GM21423 (cell line): ENCODE measurements around the gene PPP2R1B.
A peak's percentile ranks its signal among the peaks of the same experiment; 100 is the strongest.

ENCODE experiments used
- ATAC-seq: cut with Tn5 transposase; IDR thresholded peaks from one replicate; pipeline ENCODE4 v1.9.1; 2021; ENCODE audit warnings: mild to moderate bottlenecking, moderate library complexity; ENCODE audit not compliant: unreplicated experiment

Gene PPP2R1B

GRCh38 chr11:111765984-111766833 lies at the start of gene PPP2R1B:
TSS of gene PPP2R1B (minus strand) at chr11:111766389. CDS start at chr11:111766361, 28 bp downstream.
- ATAC-seq = peak; percentile 88

- no peak for ATAC-seq
Observed at GRCh38 chr11:111815489-111815888, 49.3 kb upstream of the PPP2R1B start.

DNA sequence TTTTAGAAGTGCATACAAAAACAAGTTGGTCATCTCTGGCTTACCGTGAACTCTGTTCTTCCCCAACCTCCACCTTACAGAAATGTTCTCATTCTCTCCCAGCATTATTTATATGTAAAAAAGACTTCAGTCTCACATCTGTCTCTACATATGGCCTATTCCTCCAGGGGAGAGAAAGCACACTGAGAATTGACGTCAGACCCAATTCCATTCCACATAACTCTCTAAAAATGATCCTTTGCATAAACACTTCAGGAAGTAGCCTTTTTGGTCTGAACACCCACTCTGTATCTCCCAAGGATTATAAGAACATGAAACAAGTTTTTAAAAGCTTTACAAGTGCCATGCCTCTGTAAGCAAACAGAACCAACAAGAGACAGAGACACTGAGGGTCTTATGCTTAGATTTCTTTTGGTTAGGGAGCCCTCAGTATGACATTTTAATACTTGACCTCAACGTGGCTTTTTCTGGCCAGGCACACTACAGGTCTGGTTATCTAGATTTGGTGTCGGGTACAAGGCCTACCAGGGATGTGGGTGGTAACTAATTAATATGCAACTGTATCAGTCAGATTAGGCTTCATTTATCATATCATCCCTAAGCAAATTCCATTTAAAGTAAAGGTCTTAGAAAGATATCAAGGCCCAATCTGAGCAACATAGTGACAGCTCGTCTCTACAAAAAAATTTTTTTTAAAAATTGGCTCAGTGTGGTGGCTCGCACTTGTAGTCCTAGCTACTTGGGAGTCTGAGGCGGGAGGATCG lies 48.5 kb upstream of the PPP2R1B start:
- ATAC-seq = no peak

DNA sequence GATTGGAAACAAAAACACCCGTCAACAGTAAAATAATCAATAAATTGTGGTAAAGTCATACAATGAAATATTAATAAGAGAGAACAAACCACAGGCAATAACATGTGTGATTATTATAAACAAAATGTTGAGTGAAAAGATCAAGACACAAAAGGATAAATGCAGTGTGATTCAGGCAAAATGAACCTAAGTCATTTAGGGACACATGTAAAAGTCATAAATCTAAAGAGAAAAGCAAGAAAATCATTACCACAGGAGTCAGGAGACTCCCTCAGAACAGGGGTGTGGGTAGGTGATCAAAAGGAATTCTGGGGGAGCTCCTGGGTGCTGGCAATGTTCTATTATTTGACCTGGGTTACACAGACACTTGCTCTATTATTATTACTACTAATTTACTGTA lies 47.9 kb upstream of the PPP2R1B start:
- ATAC-seq = no peak

DNA sequence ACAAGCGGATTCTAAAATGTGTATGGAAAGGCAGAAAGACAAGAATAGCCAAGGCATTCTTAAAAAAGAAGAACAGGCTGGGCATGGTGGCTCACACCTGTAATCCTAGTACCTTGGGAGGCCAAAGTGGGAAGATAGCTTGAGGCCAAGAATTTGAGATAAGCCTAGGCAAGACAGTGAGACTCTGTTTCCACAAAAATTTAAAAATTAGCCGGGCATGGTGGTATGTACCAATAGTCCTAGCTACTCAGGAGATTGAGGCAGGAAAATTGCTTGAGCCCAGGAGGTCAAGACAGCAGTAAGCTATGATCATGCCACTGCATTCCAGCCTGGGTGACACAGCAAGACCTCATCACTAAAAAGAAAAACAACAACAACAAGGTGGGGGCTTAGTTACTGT lies 46.0 kb upstream of the PPP2R1B start:
- ATAC-seq = no peak

DNA sequence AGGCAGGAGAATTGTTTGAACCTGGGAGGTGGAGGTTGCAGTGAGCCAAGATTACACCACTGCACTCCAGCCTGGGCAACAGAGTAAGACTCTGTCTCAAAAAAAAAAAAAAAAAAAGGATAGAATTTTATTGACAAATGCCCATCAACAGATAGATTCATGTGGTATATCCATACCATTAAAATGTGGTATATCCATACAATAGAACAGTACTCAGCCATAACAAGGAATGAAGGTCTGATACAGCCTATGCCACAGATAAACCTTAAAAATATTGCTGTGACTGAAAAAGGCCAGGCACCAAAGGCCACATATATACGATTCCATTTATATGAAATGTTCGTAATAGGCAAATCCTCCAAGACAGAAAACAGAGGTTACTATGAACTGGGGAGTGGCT lies 45.3 kb upstream of the PPP2R1B start:
- ATAC-seq = no peak

GRCh38 chr11:111808834-111809233 lies 42.6 kb upstream of the PPP2R1B start:
- no peak for ATAC-seq

- ATAC-seq = no peak
Observed at GRCh38 chr11:111808063-111808588, 41.9 kb upstream of the PPP2R1B start.

GRCh38 chr11:111807076-111807475 lies 40.9 kb upstream of the PPP2R1B start:
- no peak for ATAC-seq

DNA sequence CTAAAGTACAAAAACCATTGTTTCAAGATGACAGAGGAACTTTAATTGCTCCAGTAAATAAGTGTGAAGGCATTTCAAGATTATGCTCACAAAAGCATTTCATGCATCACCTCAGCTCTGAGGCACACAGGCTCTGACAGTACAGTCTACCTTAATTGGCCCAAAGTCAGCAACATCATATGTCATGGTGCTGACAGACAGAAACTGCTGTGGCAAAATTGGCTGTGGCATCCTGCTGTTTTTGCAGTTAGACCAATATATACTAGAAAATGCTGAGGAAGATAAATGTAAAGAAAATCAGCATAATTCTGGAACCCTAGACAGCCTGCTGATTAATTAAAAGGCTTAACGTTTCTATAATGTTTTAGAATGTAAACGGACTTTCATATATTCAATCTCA lies 34.9 kb upstream of the PPP2R1B start:
- no peak for ATAC-seq

DNA sequence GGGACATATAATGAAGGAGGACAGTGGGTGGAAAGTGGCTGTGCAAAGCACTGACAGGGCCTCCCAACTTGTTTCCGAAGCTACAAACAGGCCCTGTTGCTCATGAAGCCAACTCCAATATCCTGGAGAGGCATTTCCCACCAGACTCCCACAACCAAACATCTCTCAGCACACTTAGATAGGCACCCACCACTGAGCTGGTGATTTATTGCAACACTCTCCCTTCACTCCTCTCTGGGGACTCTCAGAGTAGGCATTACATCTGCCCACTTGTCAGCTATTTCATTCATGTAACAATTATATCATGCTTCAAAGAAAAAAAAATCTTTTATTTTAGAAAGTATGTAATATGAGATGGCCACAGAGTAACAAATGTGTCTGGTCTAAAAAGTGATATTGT lies 32.1 kb upstream of the PPP2R1B start:
- ATAC-seq = no peak

DNA sequence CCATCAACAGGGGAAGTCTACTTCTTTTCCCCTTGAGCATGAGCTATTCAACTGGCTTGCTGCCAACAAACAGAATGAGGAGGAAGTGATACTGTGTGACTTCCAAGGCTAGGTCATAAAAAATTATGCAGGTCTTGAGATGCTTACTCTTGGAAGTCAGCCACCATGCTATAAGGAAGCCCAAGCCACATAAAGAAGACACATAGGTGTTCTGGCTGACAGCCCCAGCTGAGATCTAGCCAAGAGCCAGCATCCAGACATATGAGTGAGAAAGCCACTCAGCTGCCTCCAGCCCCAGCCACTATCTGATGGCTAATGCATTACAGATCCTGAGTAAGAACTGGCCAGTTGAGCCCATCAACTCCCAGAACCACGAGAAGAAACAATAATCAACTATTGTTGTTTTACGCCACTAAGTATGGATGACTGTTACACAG lies 31.0 kb upstream of the PPP2R1B start:
- ATAC-seq = peak; percentile 79

GRCh38 chr11:111796696-111797095 lies 30.5 kb upstream of the PPP2R1B start:
- peak; percentile 10 for ATAC-seq

DNA sequence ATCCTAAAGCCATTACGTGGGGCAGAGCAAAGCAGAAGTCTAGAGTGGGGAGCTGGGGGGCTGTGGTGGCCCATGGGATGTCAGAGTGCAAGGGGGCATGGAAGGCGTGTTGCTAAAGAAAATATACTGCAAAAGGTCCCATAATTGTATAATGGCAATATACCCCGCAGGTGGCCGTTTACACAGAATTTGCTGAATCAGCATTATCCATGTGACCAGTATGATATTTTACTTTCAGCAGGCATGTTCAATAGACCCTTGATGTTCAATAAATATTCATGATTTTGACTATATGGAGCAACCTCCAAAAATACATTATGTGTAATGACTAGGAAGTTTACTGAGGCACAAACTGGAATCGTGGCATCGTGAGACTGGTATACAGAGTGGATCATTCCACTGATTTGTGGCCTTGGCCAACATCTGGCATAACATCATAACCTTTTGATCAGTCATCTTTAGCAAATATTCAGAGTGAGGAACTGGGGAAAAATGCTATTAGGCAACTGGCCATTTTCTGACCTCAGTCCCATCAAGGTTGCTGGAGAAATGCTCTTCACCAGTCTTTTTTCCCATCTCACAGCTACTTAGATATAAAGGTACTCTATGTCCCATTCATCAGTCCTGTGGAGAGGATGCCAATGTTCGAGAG lies 29.3 kb upstream of the PPP2R1B start:
- no peak for ATAC-seq

DNA sequence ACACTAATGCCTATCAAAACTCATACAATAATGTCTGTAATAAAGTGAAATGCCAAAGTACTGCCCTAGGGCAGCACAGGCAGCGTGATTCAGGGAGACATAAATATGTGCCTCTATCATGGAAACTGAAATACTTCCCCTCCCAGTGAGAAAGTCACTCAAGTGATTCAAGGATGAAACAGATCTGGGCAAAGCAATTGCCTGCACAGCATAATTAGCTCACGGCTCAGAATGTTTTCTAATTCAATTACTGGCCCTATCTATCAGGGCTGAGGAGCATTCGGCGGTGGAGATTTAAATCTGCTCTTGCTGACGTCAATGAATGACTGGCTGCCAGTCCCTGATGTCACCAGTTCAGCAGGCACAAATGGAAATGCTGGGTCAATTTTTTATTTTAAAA lies 27.7 kb upstream of the PPP2R1B start:
- no peak for ATAC-seq

- no peak for ATAC-seq
Observed at GRCh38 chr11:111792955-111793500, 26.8 kb upstream of the PPP2R1B start.

DNA sequence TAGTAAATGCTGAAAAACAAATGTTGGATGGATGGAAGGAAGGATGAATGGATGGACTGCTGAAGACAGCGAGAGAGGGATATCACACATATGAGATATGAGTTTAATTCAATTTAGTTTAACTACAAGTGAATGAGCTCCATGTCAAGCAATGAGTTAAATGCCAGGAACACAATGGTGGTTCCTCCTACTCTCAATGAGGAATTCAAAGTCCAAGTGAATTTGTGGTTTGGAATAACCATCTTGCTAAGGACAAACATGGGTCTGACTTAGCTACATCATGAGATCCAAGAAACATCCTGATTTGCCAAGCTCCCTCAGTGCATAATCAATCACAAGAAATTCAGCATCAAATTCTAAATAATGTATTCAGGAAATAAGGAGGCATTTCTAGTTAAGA lies 26.1 kb upstream of the PPP2R1B start:
- no peak for ATAC-seq

DNA sequence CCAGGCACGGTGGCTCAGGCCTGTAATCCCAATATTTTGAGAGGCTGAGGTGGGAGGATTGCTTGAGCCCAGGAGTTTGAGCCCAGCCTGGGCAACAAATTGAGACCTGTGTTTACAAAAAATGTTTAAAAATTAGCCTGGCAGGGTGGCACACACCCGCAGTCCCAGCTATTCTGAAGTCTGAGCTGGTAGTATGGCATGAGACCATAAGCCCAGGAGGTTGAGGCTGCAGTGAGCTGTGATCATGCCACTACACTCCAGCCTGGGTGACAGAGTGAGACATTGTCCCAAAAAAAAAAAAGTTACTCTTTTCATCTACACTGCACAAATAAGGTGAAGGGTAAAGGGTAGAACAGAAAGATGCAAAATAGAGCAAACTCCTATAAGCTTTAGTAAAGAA lies 22.3 kb upstream of the PPP2R1B start:
- ATAC-seq = no peak

DNA sequence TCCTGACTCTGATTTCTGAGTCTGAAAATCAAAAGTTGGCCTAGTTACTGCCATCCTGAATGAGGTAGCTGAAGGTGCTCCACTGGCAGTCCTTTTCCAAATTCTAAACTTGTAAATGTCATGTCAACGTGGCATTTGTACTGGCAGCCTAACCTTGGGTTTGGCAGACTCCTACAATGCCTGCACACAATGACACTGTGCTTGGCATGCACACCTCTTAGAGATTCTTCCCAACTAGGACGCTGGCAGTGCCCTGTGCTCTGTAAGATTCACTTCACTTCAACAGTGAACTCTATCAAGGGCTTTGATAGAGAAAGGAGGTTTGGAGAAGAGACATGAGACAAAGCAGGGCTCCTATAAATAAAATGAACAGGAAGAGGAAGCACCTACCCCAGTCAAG lies 21.9 kb upstream of the PPP2R1B start:
- no peak for ATAC-seq

- no peak for ATAC-seq
Observed at GRCh38 chr11:111785886-111786412, 19.8 kb upstream of the PPP2R1B start.

- ATAC-seq = no peak
Observed at GRCh38 chr11:111785076-111785475, 18.9 kb upstream of the PPP2R1B start.
